GM12872 (cell line): ENCODE results near the gene F2RL2.

Experiments used
- TF ChIP-seq, protein P1 (sequence below): IDR thresholded peaks from 3 replicates; pipeline ENCODE4 v1.5.1; 2011; ENCODE audit warnings: low read depth, mild to moderate bottlenecking, low read length, moderate library complexity; ENCODE audit not compliant: insufficient read depth

The F2RL2 gene

DNA sequence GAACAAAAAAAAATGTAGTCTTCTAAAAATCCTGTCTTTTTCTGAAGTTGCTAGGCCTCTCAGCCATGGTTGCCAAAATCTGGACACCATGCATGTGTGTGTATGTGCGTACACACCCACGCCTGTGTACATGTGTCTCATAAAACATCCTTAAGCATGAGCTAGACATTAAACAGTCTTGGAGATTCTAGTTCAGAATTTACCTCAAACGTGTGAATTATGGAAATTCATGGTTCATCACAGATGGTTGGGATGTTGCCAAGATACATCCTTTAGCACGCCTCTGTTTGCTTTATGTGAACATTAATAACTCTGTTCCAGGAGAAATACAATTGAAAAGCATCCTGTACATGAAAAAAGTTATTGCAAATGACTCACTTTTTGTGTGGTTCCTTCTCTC, 53.0 kb downstream of the F2RL2 start:
- TF ChIP-seq, protein P1, sequence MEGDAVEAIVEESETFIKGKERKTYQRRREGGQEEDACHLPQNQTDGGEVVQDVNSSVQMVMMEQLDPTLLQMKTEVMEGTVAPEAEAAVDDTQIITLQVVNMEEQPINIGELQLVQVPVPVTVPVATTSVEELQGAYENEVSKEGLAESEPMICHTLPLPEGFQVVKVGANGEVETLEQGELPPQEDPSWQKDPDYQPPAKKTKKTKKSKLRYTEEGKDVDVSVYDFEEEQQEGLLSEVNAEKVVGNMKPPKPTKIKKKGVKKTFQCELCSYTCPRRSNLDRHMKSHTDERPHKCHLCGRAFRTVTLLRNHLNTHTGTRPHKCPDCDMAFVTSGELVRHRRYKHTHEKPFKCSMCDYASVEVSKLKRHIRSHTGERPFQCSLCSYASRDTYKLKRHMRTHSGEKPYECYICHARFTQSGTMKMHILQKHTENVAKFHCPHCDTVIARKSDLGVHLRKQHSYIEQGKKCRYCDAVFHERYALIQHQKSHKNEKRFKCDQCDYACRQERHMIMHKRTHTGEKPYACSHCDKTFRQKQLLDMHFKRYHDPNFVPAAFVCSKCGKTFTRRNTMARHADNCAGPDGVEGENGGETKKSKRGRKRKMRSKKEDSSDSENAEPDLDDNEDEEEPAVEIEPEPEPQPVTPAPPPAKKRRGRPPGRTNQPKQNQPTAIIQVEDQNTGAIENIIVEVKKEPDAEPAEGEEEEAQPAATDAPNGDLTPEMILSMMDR = no peak
